Neural cell (in vitro differentiated cells): Measurements from ENCODE around the gene ITGAV. TPM values are rescaled to one million over a fixed set of nuclear protein-coding genes. Genes with fewer than 3 reads are reported as not detected.

Experiments used
- H2AFZ ChIP-seq: fragments of 200-600, 300-800 bp; sonication (generic), shearing (Covaris generic); 2 replicates; pipeline ENCODE4 v1.6.0; 2014; ENCODE audit warnings: low read depth, mild to moderate bottlenecking, antibody characterized with exemption, low read length, moderate library complexity
- H3F3A ChIP-seq: fragments of 200-600 bp; shearing (Covaris generic); 2 replicates; pipeline ENCODE4 v1.6.1; 2016; ENCODE audit warnings: mild to moderate bottlenecking, moderate library complexity, mixed read lengths, antibody characterized with exemption, low read length; ENCODE audit not compliant: insufficient read depth, poor library complexity, severe bottlenecking
- H3K27ac ChIP-seq: fragments of 200-600, 300-800 bp; sonication (generic), shearing (Covaris generic); 2 replicates; pipeline ENCODE4 v1.5.1; 2014; ENCODE audit warnings: mild to moderate bottlenecking, low read length, moderate library complexity
- H3K27me3 ChIP-seq: fragments of 300-800, 200-600 bp; sonication (generic), shearing (Covaris generic); 2 replicates; pipeline ENCODE4 v1.6.0; 2014; ENCODE audit warnings: mild to moderate bottlenecking, low read depth, low read length, moderate library complexity; ENCODE audit not compliant: insufficient read depth
- H3K36me3 ChIP-seq: fragments of 300-800, 200-600 bp; sonication (generic), shearing (Covaris generic); 2 replicates; pipeline ENCODE4 v1.5.1; 2014; ENCODE audit warnings: mild to moderate bottlenecking, antibody characterized with exemption, low read length, moderate library complexity; ENCODE audit not compliant: insufficient read depth
- H3K4me2 ChIP-seq: fragments of 300-800, 200-600 bp; sonication (generic), shearing (Covaris generic); 2 replicates; pipeline ENCODE4 v1.6.0; 2014; ENCODE audit warnings: mild to moderate bottlenecking, low read length
- H3K4me3 ChIP-seq: fragments of 300-800, 200-600 bp; sonication (generic), shearing (Covaris generic); 2 replicates; pipeline ENCODE4 v1.5.1; 2014; ENCODE audit warnings: mild to moderate bottlenecking, low read length, moderate library complexity
- H3K79me2 ChIP-seq: fragments of 200-600 bp; shearing (Covaris generic); replicated peaks from 2 replicates; pipeline ENCODE4 v1.6.0; 2014; ENCODE audit warnings: mild to moderate bottlenecking, low read length, moderate library complexity; ENCODE audit not compliant: insufficient read depth
- H3K9ac ChIP-seq: fragments of 300-800, 200-600 bp; sonication (generic), shearing (Covaris generic); 2 replicates; pipeline ENCODE4 v1.6.1; 2016; ENCODE audit warnings: mild to moderate bottlenecking, low read length, mixed read lengths
- H3K9me2 ChIP-seq: fragments of 200-600 bp; shearing (Covaris generic); 2 replicates; pipeline ENCODE4 v1.6.1; 2016; ENCODE audit warnings: mild to moderate bottlenecking, low read length, mixed read lengths; ENCODE audit not compliant: insufficient read depth
- H3K9me3 ChIP-seq: fragments of 200-600, 300-800 bp; sonication (generic), shearing (Covaris generic); 2 replicates; pipeline ENCODE4 v1.6.1; 2016; ENCODE audit warnings: mild to moderate bottlenecking, mixed run types, low read length, moderate library complexity, mixed read lengths
- H4K20me1 ChIP-seq: fragments of 200-600 bp; shearing (Covaris generic); 2 replicates; pipeline ENCODE4 v1.6.1; 2016; ENCODE audit warnings: mild to moderate bottlenecking, mixed run types; ENCODE audit not compliant: insufficient read depth
- CTCF ChIP-seq: fragments of 450-650 bp; IDR thresholded peaks from 2 replicates; pipeline ENCODE4 v1.5.1; 2014; ENCODE audit warnings: antibody characterized with exemption, mild to moderate bottlenecking, moderate library complexity; ENCODE audit not compliant: poor library complexity, severe bottlenecking
- EP300 ChIP-seq: fragments of 450-650 bp; conservative IDR thresholded peaks from 2 replicates; pipeline ENCODE4 v1.6.1; 2014; ENCODE audit warnings: antibody characterized with exemption, mild to moderate bottlenecking, moderate library complexity; ENCODE audit not compliant: poor library complexity, severe bottlenecking
- EZH2 ChIP-seq: fragments of 200-600, 300-800 bp; shearing (Covaris generic), sonication (generic); IDR thresholded peaks from 2 replicates; pipeline ENCODE4 v1.6.1; 2014; ENCODE audit warnings: antibody characterized with exemption, low read length, borderline replicate concordance, mild to moderate bottlenecking; ENCODE audit not compliant: insufficient read depth, poor library complexity, severe bottlenecking
- MXI1 ChIP-seq: fragments of 450-650 bp; conservative IDR thresholded peaks from 2 replicates; pipeline ENCODE4 v1.6.1; 2014; ENCODE audit warnings: antibody characterized with exemption, mild to moderate bottlenecking; ENCODE audit not compliant: poor library complexity, severe bottlenecking
- REST ChIP-seq: IDR thresholded peaks from 2 replicates; pipeline ENCODE4 v1.6.1; 2012; ENCODE audit warnings: borderline replicate concordance
- TAF1 ChIP-seq: IDR thresholded peaks from 2 replicates; pipeline ENCODE4 v1.6.1; 2012; ENCODE audit warnings: low read depth
- polyA plus RNA-seq: library from polyadenylated mRNA; depleted of rRNA; stranded (reverse); fragments of >200 nt; gene quantifications from 2 replicates; pipeline ENCODE4 v1.2.3, GENCODE V29; 2014

Gene ITGAV
- polyA plus RNA-seq, 1 donor from 2014 or later = 6.6 TPM

DNA sequence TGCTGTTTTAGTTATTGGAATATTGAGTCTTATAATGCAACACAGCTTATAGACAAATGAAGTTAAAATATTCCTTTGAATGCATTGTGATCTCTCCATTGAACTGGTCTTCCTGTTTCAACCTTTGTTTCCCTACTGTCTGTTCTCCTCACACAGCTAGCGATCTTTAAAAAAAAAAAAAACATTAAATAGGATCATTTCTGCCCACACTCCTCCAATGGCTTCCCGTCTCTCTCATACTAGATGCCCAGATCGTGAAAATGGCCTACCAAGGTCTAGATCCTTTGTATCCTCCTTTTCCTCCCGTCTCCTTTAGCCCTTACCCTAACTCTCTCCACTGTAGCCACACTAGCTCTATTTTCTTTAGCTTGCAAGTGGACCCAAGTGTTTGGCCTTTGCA is 106.4 kb downstream of the ITGAV start (continued):
- TF ChIP-seq CTCF (no peak), MXI1 (no peak)

- Histone ChIP-seq H3K27ac (no peak overlapping the region), H3F3A (no peaks in the 10 kb centered on the region), H3K36me3 (no peaks in the 10 kb centered on the region), H3K4me2 (peak overlapping the region; percentile 95), H3K9me2 (no peaks in the 10 kb centered on the region), H3K4me3 (peak overlapping the region; percentile 79), H3K9me3 (no peaks in the 10 kb centered on the region), H4K20me1 (no peaks in the 10 kb centered on the region), H3K27me3 (no peaks in the 10 kb centered on the region), H2AFZ (no peak overlapping the region), H3K9ac (no peak overlapping the region), H3K79me2 (peaks cover 72% of the 10 kb centered on the region)
- TF ChIP-seq TAF1 = no peak
These were observed 106.9 kb downstream of the ITGAV start for GRCh38 chr2:186696804-186697203.

DNA sequence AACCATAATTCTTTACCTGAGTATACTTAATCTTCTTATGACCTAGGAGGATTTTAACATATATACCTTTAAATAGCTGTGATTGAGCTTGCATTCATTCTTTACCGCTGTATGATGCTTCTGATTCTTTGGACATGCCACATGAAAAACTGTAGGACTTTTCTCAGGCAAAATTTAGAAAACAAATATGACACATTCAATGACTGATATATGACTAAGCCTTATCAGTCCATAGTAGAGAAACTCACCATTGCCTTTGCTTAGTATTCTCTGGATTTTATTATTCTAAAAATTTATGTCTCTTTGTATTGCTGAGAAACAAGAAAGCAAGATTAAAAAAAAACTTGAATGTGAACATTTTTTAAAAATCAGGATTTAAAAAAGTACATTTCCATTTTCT is 107.7 kb downstream of the ITGAV start:
- no peak overlapping the region for H3K9ac ChIP-seq

More for the DNA sequence above, 107.7 kb downstream of the ITGAV start:
- Histone ChIP-seq H3K4me2 (no peak overlapping the region), H3K36me3 (no peaks in the 10 kb centered on the region), H4K20me1 (no peaks in the 10 kb centered on the region), H3K9me2 (no peaks in the 10 kb centered on the region), H3K27ac (no peak overlapping the region), H3K4me3 (peak overlapping the region; percentile 79), H3K27me3 (no peaks in the 10 kb centered on the region), H2AFZ (no peak overlapping the region), H3K9me3 (no peaks in the 10 kb centered on the region), H3F3A (no peaks in the 10 kb centered on the region), H3K79me2 (peaks cover 73% of the 10 kb centered on the region)
- no peak for TF ChIP-seq EP300
- no peak for TF ChIP-seq REST
- TF ChIP-seq EZH2 = no peak
